WTC11 (cell line): ENCODE measurements around the gene LRRIQ4. TPM values are rescaled to one million over a fixed set of nuclear protein-coding genes. Genes with fewer than 3 reads are reported as not detected.

Experiments
- ATAC-seq: fragments of 200-7000 bp; cut with Tn5 transposase; 2 replicates; pipeline ENCODE4 v1.10.0; 2021; ENCODE audit warnings: mild to moderate bottlenecking, moderate library complexity
- CTCF ChIA-PET: fragments of 300-600 bp; sonication (Branson Sonifier 250); formaldehyde crosslinking; loops from one replicate; lab custom pipeline; 2021; ENCODE audit warnings: antibody characterized with exemption; lab: Charles Lee
- POLR2A ChIA-PET: fragments of 350-600 bp; sonication (Branson Sonifier 250); formaldehyde crosslinking; loops from one replicate; lab custom pipeline; 2021; ENCODE audit warnings: antibody characterized with exemption; lab: Charles Lee
- DNase-seq: peaks from one replicate; pipeline ENCODE4 v3.0.0; 2021; ENCODE audit warnings: low spot score
- H3K27ac Mint-ChIP-seq: 2 replicates; pipeline ENCODE4 v1.8.0; 2021; ENCODE audit warnings: mixed read lengths
- H3K27me3 Mint-ChIP-seq: 2 replicates; pipeline ENCODE4 v1.8.0; 2021; ENCODE audit warnings: low read depth, mild to moderate bottlenecking, moderate library complexity, mixed read lengths
- H3K36me3 Mint-ChIP-seq: 2 replicates; pipeline ENCODE4 v1.8.0; 2021; ENCODE audit warnings: mixed read lengths
- H3K4me1 Mint-ChIP-seq: 2 replicates; pipeline ENCODE4 v1.8.0; 2022; ENCODE audit warnings: mixed read lengths
- H3K4me3 Mint-ChIP-seq: 2 replicates; pipeline ENCODE4 v1.8.0; 2021; ENCODE audit warnings: mild to moderate bottlenecking, moderate library complexity, mixed read lengths
- H3K9me3 Mint-ChIP-seq: 2 replicates; pipeline ENCODE4 v1.8.0; 2021; ENCODE audit warnings: mixed read lengths
- ARID4B ChIP-seq: sonication (generic); formaldehyde crosslinking; IDR thresholded peaks from 2 replicates; pipeline ENCODE4 v1.8.0; 2023; ENCODE audit warnings: missing genetic modification reagents, mild to moderate bottlenecking, borderline replicate concordance
- ATF2 ChIP-seq: sonication (generic); formaldehyde crosslinking; IDR thresholded peaks from 2 replicates; pipeline ENCODE4 v1.8.1; 2022; ENCODE audit warnings: low read depth, missing genetic modification reagents, borderline replicate concordance
- CBFB ChIP-seq: sonication (generic); formaldehyde crosslinking; IDR thresholded peaks from 2 replicates; pipeline ENCODE4 v1.8.1; 2022; ENCODE audit warnings: mild to moderate bottlenecking, low read depth, missing genetic modification reagents
- ETV6 ChIP-seq: sonication (generic); formaldehyde crosslinking; IDR thresholded peaks from 2 replicates; pipeline ENCODE4 v1.8.1; 2022; ENCODE audit warnings: mild to moderate bottlenecking, missing genetic modification reagents
- GABPB1 ChIP-seq: sonication (generic); formaldehyde crosslinking; IDR thresholded peaks from 2 replicates; pipeline ENCODE4 v1.8.1; 2023; ENCODE audit warnings: mild to moderate bottlenecking, missing genetic modification reagents
- NFATC4 ChIP-seq: fragments of 250-450 bp; sonication (Bioruptor Pico); IDR thresholded peaks from 2 replicates; pipeline ENCODE4 v1.9.0; 2021; ENCODE audit warnings: mild to moderate bottlenecking
- OVOL2 ChIP-seq: fragments of 250-450 bp; sonication (Bioruptor Pico); IDR thresholded peaks from 2 replicates; pipeline ENCODE4 v1.9.0; 2021; ENCODE audit warnings: mild to moderate bottlenecking, borderline replicate concordance
- SP1 ChIP-seq: sonication (generic); formaldehyde crosslinking; conservative IDR thresholded peaks from 2 replicates; pipeline ENCODE4 v1.8.1; 2022; ENCODE audit warnings: missing genetic modification reagents
- ZNF263 ChIP-seq: sonication (generic); formaldehyde crosslinking; IDR thresholded peaks from 2 replicates; pipeline ENCODE4 v1.8.1; 2022; ENCODE audit warnings: low read depth, mild to moderate bottlenecking, moderate library complexity, missing genetic modification reagents
- ZNF281 ChIP-seq: sonication (generic); formaldehyde crosslinking; IDR thresholded peaks from 2 replicates; pipeline ENCODE4 v1.8.0; 2023; ENCODE audit warnings: mild to moderate bottlenecking, missing genetic modification reagents
- ZNF425 ChIP-seq: fragments of 250-450 bp; sonication (Bioruptor Pico); conservative IDR thresholded peaks from 2 replicates; pipeline ENCODE4 v1.9.0; 2021; ENCODE audit warnings: mild to moderate bottlenecking
- total RNA-seq: library from RNA; stranded (reverse); gene quantifications from 3 replicates; pipeline ENCODE4 v1.2.3, GENCODE V29; 2021
- TF ChIP-seq, protein P1 (sequence below): sonication (generic); formaldehyde crosslinking; IDR thresholded peaks from 2 replicates; pipeline ENCODE4 v1.8.1; 2023; ENCODE audit warnings: mild to moderate bottlenecking, missing genetic modification reagents, borderline replicate concordance
- TF ChIP-seq, protein P2 (sequence below): fragments of 250-450 bp; sonication (Bioruptor Pico); IDR thresholded peaks from 2 replicates; pipeline ENCODE4 v1.9.0; 2021; ENCODE audit warnings: mild to moderate bottlenecking, borderline replicate concordance
- TF ChIP-seq, protein P3 (sequence below): fragments of 250-450 bp; sonication (Bioruptor Pico); IDR thresholded peaks from 2 replicates; pipeline ENCODE4 v1.9.0; 2021; ENCODE audit warnings: mild to moderate bottlenecking
- TF ChIP-seq, protein P4 (sequence below): sonication (generic); formaldehyde crosslinking; IDR thresholded peaks from 2 replicates; pipeline ENCODE4 v1.8.0; 2022; ENCODE audit warnings: mild to moderate bottlenecking, missing genetic modification reagents

The LRRIQ4 gene
- total RNA-seq, 1 experiment from 2014 or later: 0.09 TPM

DNA sequence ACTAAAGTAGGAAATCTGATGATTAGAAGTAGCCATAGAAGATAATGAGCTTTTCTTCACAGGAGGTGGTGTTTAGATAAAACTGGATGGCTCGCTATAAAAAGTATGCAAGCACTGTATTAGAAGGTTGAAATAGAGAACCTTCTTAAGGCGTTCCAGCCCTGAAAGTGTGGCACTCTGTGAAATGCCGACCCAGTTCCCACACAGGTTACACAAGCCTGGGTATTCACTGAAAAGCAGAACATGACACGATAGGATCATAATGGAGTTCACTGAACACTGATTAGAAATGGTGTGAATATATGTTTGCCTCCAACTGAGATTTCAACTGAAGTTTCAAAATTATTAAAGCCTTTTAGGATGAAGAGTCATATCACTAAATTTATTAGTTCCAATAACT is 15.0 kb downstream of the LRRIQ4 start:
- Mint-ChIP-seq H3K36me3 (no peaks in the 10 kb centered on the region), H3K4me3 (no peak overlapping the region), H3K9me3 (no peaks in the 10 kb centered on the region), H3K4me1 (no peaks in the 10 kb centered on the region), H3K27me3 (no peaks in the 10 kb centered on the region), H3K27ac (no peak overlapping the region)
- DNase-seq: no peak
- CTCF ChIA-PET: interaction anchor here (0.7 kb wide), 1 partner anchor 54 kb away, joined by 3 read pairs; no protein-coding TSS in a partner anchor
- POLR2A ChIA-PET: interaction anchor here (0.7 kb wide), 1 partner anchor 393 kb away, joined by 6 read pairs; no protein-coding TSS in a partner anchor
- ATAC-seq: no peak
- TF ChIP-seq GABPB1 (CRISPR knock-in tag) (no peak), ZNF425 (CRISPR knock-in tag) (no peak), OVOL2 (CRISPR knock-in tag) (no peak), ETV6 (CRISPR knock-in tag) (no peak), ARID4B (CRISPR knock-in tag) (no peak), ATF2 (no peak), ZNF263 (CRISPR knock-in tag) (no peak), CBFB (CRISPR knock-in tag) (no peak), ZNF281 (CRISPR knock-in tag) (no peak), SP1 (CRISPR knock-in tag) (no peak), NFATC4 (CRISPR knock-in tag) (no peak)
- TF ChIP-seq, protein P1, sequence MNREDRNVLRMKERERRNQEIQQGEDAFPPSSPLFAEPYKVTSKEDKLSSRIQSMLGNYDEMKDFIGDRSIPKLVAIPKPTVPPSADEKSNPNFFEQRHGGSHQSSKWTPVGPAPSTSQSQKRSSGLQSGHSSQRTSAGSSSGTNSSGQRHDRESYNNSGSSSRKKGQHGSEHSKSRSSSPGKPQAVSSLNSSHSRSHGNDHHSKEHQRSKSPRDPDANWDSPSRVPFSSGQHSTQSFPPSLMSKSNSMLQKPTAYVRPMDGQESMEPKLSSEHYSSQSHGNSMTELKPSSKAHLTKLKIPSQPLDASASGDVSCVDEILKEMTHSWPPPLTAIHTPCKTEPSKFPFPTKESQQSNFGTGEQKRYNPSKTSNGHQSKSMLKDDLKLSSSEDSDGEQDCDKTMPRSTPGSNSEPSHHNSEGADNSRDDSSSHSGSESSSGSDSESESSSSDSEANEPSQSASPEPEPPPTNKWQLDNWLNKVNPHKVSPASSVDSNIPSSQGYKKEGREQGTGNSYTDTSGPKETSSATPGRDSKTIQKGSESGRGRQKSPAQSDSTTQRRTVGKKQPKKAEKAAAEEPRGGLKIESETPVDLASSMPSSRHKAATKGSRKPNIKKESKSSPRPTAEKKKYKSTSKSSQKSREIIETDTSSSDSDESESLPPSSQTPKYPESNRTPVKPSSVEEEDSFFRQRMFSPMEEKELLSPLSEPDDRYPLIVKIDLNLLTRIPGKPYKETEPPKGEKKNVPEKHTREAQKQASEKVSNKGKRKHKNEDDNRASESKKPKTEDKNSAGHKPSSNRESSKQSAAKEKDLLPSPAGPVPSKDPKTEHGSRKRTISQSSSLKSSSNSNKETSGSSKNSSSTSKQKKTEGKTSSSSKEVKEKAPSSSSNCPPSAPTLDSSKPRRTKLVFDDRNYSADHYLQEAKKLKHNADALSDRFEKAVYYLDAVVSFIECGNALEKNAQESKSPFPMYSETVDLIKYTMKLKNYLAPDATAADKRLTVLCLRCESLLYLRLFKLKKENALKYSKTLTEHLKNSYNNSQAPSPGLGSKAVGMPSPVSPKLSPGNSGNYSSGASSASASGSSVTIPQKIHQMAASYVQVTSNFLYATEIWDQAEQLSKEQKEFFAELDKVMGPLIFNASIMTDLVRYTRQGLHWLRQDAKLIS (CRISPR knock-in tag): no peak
- TF ChIP-seq, protein P2, sequence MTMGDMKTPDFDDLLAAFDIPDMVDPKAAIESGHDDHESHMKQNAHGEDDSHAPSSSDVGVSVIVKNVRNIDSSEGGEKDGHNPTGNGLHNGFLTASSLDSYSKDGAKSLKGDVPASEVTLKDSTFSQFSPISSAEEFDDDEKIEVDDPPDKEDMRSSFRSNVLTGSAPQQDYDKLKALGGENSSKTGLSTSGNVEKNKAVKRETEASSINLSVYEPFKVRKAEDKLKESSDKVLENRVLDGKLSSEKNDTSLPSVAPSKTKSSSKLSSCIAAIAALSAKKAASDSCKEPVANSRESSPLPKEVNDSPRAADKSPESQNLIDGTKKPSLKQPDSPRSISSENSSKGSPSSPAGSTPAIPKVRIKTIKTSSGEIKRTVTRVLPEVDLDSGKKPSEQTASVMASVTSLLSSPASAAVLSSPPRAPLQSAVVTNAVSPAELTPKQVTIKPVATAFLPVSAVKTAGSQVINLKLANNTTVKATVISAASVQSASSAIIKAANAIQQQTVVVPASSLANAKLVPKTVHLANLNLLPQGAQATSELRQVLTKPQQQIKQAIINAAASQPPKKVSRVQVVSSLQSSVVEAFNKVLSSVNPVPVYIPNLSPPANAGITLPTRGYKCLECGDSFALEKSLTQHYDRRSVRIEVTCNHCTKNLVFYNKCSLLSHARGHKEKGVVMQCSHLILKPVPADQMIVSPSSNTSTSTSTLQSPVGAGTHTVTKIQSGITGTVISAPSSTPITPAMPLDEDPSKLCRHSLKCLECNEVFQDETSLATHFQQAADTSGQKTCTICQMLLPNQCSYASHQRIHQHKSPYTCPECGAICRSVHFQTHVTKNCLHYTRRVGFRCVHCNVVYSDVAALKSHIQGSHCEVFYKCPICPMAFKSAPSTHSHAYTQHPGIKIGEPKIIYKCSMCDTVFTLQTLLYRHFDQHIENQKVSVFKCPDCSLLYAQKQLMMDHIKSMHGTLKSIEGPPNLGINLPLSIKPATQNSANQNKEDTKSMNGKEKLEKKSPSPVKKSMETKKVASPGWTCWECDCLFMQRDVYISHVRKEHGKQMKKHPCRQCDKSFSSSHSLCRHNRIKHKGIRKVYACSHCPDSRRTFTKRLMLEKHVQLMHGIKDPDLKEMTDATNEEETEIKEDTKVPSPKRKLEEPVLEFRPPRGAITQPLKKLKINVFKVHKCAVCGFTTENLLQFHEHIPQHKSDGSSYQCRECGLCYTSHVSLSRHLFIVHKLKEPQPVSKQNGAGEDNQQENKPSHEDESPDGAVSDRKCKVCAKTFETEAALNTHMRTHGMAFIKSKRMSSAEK: no peak
- TF ChIP-seq, protein P3, sequence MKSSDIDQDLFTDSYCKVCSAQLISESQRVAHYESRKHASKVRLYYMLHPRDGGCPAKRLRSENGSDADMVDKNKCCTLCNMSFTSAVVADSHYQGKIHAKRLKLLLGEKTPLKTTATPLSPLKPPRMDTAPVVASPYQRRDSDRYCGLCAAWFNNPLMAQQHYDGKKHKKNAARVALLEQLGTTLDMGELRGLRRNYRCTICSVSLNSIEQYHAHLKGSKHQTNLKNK: no peak
- TF ChIP-seq, protein P4, sequence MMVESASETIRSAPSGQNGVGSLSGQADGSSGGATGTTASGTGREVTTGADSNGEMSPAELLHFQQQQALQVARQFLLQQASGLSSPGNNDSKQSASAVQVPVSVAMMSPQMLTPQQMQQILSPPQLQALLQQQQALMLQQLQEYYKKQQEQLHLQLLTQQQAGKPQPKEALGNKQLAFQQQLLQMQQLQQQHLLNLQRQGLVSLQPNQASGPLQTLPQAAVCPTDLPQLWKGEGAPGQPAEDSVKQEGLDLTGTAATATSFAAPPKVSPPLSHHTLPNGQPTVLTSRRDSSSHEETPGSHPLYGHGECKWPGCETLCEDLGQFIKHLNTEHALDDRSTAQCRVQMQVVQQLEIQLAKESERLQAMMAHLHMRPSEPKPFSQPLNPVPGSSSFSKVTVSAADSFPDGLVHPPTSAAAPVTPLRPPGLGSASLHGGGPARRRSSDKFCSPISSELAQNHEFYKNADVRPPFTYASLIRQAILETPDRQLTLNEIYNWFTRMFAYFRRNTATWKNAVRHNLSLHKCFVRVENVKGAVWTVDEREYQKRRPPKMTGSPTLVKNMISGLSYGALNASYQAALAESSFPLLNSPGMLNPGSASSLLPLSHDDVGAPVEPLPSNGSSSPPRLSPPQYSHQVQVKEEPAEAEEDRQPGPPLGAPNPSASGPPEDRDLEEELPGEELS (CRISPR knock-in tag): no peak
